GM19025 (cell line): ENCODE results near the gene ADCYAP1R1.

ENCODE experiments used
- ATAC-seq: cut with Tn5 transposase; IDR thresholded peaks from one replicate; pipeline ENCODE4 v1.9.1; 2021; ENCODE audit warnings: mild to moderate bottlenecking, low read depth, moderate library complexity; ENCODE audit not compliant: unreplicated experiment

The ADCYAP1R1 gene

GRCh38 chr7:31065840-31066239 lies 13.7 kb downstream of the ADCYAP1R1 start:
- ATAC-seq, result no peak

- ATAC-seq, result no peak
These were observed 14.5 kb downstream of the ADCYAP1R1 start for GRCh38 chr7:31066516-31067130.

- no peak for ATAC-seq
These were observed 15.4 kb downstream of the ADCYAP1R1 start for GRCh38 chr7:31067491-31067890.

GRCh38 chr7:31068006-31068675 lies 16.0 kb downstream of the ADCYAP1R1 start:
- no peak for ATAC-seq

- no peak for ATAC-seq
These were observed 17.9 kb downstream of the ADCYAP1R1 start for GRCh38 chr7:31069860-31070555.

GRCh38 chr7:31070991-31071644 lies 19.0 kb downstream of the ADCYAP1R1 start:
- no peak for ATAC-seq

GRCh38 chr7:31071645-31072029 lies 19.5 kb downstream of the ADCYAP1R1 start:
- no peak for ATAC-seq

- ATAC-seq, result no peak
These were observed 21.4 kb downstream of the ADCYAP1R1 start for GRCh38 chr7:31073326-31074119.

GRCh38 chr7:31074120-31074383 lies 21.9 kb downstream of the ADCYAP1R1 start:
- ATAC-seq, result no peak

GRCh38 chr7:31074403-31075085 lies 22.4 kb downstream of the ADCYAP1R1 start:
- ATAC-seq, result no peak

- no peak for ATAC-seq
These were observed 22.9 kb downstream of the ADCYAP1R1 start for GRCh38 chr7:31075086-31075405.

- ATAC-seq, result no peak
These were observed 23.9 kb downstream of the ADCYAP1R1 start for GRCh38 chr7:31076051-31076450.

- no peak for ATAC-seq
These were observed 24.7 kb downstream of the ADCYAP1R1 start for GRCh38 chr7:31076641-31077310.

GRCh38 chr7:31077484-31078362 lies 25.6 kb downstream of the ADCYAP1R1 start:
- ATAC-seq, result no peak

- ATAC-seq, result no peak
These were observed 26.4 kb downstream of the ADCYAP1R1 start for GRCh38 chr7:31078363-31078990.

- ATAC-seq, result no peak
These were observed 27.2 kb downstream of the ADCYAP1R1 start for GRCh38 chr7:31079126-31079823.

GRCh38 chr7:31079824-31080511 lies 27.9 kb downstream of the ADCYAP1R1 start:
- ATAC-seq, result no peak
